ENCODE data around the gene NAALAD2.
"Not testable (repeated sequence)": the region's sequence is repeated elsewhere in the genome, so short reads cannot be mapped to it uniquely, and the experiment has no call there.

Gene NAALAD2

DNA sequence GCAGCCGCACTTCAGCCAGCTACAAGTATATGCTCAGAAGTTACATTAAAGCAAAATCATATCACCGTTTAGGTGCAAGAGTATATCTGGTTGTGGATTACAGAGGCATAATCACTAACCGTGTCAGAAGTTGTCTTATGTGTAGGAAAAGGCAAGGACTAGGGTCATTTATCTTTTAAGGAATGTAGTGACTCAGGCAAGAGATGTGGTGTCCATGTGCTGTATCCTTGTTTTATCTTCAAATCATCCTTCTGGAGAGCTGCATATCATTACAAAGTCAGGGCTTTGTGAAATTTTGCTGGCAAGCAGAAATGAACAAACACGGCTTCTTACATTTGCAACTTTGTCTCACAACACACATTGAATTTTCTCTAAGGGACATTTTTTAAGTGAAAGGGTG is 101.1 kb downstream of the NAALAD2 start:
- H3K4me3 ChIP-seq (ENCODE audit: low read depth, low read length), result no peak overlapping the region
- TF ChIP-seq, protein P1, sequence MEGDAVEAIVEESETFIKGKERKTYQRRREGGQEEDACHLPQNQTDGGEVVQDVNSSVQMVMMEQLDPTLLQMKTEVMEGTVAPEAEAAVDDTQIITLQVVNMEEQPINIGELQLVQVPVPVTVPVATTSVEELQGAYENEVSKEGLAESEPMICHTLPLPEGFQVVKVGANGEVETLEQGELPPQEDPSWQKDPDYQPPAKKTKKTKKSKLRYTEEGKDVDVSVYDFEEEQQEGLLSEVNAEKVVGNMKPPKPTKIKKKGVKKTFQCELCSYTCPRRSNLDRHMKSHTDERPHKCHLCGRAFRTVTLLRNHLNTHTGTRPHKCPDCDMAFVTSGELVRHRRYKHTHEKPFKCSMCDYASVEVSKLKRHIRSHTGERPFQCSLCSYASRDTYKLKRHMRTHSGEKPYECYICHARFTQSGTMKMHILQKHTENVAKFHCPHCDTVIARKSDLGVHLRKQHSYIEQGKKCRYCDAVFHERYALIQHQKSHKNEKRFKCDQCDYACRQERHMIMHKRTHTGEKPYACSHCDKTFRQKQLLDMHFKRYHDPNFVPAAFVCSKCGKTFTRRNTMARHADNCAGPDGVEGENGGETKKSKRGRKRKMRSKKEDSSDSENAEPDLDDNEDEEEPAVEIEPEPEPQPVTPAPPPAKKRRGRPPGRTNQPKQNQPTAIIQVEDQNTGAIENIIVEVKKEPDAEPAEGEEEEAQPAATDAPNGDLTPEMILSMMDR (IDR thresholded peaks at IDR 0.05; ENCODE audit: low read depth, low read length), result no peak
- H3K27me3 ChIP-seq, result no peaks in the 10 kb centered on the region
- no peak for DNase-seq
- H3K4me1 ChIP-seq, result no peaks in the 10 kb centered on the region
- no peaks in the 10 kb centered on the region for H3K36me3 ChIP-seq
- no peaks in the 10 kb centered on the region for H3K9me3 ChIP-seq

DNA sequence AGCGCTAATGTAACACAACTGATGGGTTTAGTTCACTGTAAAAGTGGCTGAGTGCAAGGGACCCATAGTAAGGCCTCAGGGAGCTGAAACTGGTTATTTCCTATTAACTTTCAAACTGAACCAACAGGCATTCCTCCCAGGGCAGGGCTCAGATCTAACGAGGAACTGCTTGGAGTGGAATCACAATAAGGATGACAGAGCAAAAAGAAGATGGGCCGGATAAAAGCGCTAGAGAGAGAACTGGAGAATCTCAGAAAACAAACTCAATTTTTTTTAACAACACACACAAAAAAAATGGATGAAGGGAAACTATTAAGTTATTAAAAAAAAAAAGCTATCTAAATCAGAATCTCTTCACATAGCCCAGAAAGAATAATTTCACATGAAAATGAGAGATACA is 102.5 kb downstream of the NAALAD2 start:
- Histone ChIP-seq H3K27me3 (no peaks in the 10 kb centered on the region), H3K4me1 (no peaks in the 10 kb centered on the region), H3K4me3 (ENCODE audit: low read depth, low read length) (no peak overlapping the region), H3K9me3 (no peaks in the 10 kb centered on the region), H3K36me3 (no peaks in the 10 kb centered on the region)
- DNase-seq, result no peak
- TF ChIP-seq, protein P1 (IDR thresholded peaks at IDR 0.05; ENCODE audit: low read depth, low read length), result no peak

DNA sequence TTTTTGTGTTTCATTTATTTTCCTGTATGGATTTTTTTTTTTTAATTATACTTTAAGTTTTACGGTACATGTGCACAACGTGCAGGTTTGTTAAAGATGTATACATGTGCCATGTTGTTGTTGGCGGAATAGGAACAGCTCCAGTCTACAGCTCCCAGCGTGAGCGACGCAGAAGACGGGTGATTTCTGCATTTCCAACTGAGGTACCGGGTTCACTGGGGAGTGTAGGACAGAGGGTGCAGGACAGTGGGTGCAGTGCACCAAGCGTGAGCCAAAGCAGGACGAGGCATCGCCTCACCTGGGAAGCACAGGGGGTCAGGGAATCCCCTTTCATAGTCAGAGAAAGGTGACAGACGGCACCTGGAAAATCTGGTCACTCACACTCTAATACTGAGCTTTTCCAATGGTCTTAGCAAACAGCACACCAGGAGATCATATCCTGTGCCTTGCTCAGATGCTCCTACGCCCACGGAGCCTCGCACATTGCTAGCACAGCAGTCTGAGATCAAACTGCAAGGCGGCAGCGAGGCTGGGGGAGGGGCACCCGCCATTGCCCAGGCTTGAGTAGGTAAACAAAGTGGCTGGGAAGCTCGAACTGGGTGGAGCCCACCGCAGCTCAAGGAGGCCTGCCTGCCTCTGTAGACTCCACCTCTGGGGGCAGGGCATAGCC is 105.6 kb downstream of the NAALAD2 start:
- not testable (repeated sequence) for DNase-seq; H3K4me1 ChIP-seq; H3K4me3 ChIP-seq (ENCODE audit: low read depth, low read length); H3K27me3 ChIP-seq; H3K36me3 ChIP-seq; H3K9me3 ChIP-seq

DNA sequence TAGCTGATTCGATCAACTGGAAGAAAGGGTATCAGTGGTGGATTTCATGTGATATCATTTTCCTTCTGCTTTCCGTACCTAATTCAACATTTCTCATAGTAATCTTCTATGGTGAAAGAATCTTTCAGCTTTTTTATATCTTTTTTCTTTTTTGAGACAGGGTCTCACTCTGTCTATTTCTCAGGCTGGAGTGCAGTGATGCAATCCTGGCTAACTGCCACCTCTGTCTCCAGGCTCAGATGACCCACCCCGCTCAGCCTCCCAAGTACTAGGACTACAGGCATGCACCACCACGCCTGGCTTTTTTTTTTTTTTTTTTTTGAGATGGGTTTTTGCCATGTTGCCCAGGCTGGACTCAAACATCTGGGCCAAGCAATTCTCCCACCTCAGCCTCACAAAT is 107.0 kb downstream of the NAALAD2 start:
- Histone ChIP-seq H3K9me3 (no peaks in the 10 kb centered on the region), H3K36me3 (no peaks in the 10 kb centered on the region), H3K27me3 (no peaks in the 10 kb centered on the region), H3K4me1 (no peaks in the 10 kb centered on the region), H3K4me3 (ENCODE audit: low read depth, low read length) (no peak overlapping the region)
- TF ChIP-seq, protein P1 (IDR thresholded peaks at IDR 0.05; ENCODE audit: low read depth, low read length), result no peak
- peak; percentile 20 for DNase-seq
